SK-N-SH (cell line): ENCODE data around the gene DEPDC5.

Experiments used
- CTCF ChIP-seq: fragments of 200-600 bp; sonication (generic); IDR thresholded peaks from 2 replicates; pipeline ENCODE4 v1.6.1; 2017; ENCODE audit warnings: antibody characterized with exemption, mild to moderate bottlenecking, moderate library complexity
- GABPA ChIP-seq: IDR thresholded peaks from 2 replicates; pipeline ENCODE4 v1.4.0; 2012; ENCODE audit warnings: low read depth, mild to moderate bottlenecking
- MAX ChIP-seq: IDR thresholded peaks from 2 replicates; pipeline ENCODE4 v1.4.0; 2012; ENCODE audit warnings: low read depth

- TF ChIP-seq CTCF, result no peak
- TF ChIP-seq MAX, result no peak
- no peak for TF ChIP-seq GABPA
These were observed 161.8 kb downstream of the DEPDC5 start for GRCh38 chr22:31915586-31915985.
